K562 (cell line): ENCODE results near the gene CHAF1A. TPM values are rescaled to one million over a fixed set of nuclear protein-coding genes. Genes with fewer than 3 reads are reported as not detected.

Source experiments
- EGR1 ChIP-seq: fragments of 450-650 bp; conservative IDR thresholded peaks from 2 replicates; pipeline ENCODE4 v1.6.1; 2017; ENCODE audit warnings: mild to moderate bottlenecking
- ELF4 ChIP-seq: fragments of 450-650 bp; formaldehyde crosslinking; IDR thresholded peaks from 2 replicates; pipeline ENCODE4 v1.4.0; 2022; ENCODE audit warnings: missing genetic modification characterization
- EP400 ChIP-seq: fragments of 450-650 bp; IDR thresholded peaks from 2 replicates; pipeline ENCODE4 v1.6.1; 2017; ENCODE audit warnings: antibody characterized with exemption, mild to moderate bottlenecking, moderate library complexity
- KDM1A ChIP-seq, 2 experiments: fragments of 450-650 bp; IDR thresholded peaks; 2 replicates each; pipeline ENCODE4 v1.6.1; 2016; ENCODE audit warnings: mild to moderate bottlenecking in 2 of 2
- MNT ChIP-seq, 2 experiments: fragments of 450-650 bp; conservative IDR thresholded peaks; 2 replicates each; pipeline ENCODE4 v1.6.1; 2017; ENCODE audit warnings: mild to moderate bottlenecking in 2 of 2, moderate library complexity in 2 of 2
- MTF1 ChIP-seq: fragments of 250-450 bp; sonication (Bioruptor Pico); IDR thresholded peaks from 2 replicates; pipeline ENCODE4 v1.9.0; 2021; ENCODE audit warnings: moderate library complexity, mild to moderate bottlenecking, inconsistent platforms, borderline replicate concordance
- MYBL2 ChIP-seq, 2 experiments: fragments of 450-650 bp in 1 of 2; sonication (generic) in 1 of 2; formaldehyde crosslinking in 1 of 2; IDR thresholded peaks; 2 replicates each; pipeline versions ENCODE4 v1.6.1 to v1.8.1; 2017 to 2022; ENCODE audit warnings: borderline replicate concordance in 1 of 2, inconsistent platforms in 1 of 2, low read depth in 1 of 2, mild to moderate bottlenecking in 1 of 2, missing genetic modification reagents in 1 of 2, moderate library complexity in 1 of 2
- SAFB ChIP-seq: fragments of 200-400 bp; formaldehyde crosslinking; IDR thresholded peaks from 2 replicates; pipeline ENCODE4 v1.6.1; 2017; ENCODE audit warnings: low read depth, low read length, borderline replicate concordance
- TOE1 ChIP-seq, 2 experiments: fragments of 450-650 bp in 1 of 2; sonication (generic) in 1 of 2; formaldehyde crosslinking in 1 of 2; IDR thresholded peaks; 2 replicates each; pipeline versions ENCODE4 v1.7.1 to v1.8.0; 2016 to 2022; ENCODE audit warnings: borderline replicate concordance in 2 of 2, mild to moderate bottlenecking in 2 of 2, antibody characterized with exemption in 1 of 2, inconsistent platforms in 1 of 2, low read depth in 1 of 2, missing genetic modification reagents in 1 of 2, moderate library complexity in 1 of 2
- ZFP91 ChIP-seq: sonication (generic); formaldehyde crosslinking; IDR thresholded peaks from 2 replicates; pipeline ENCODE4 v1.8.0; 2022; ENCODE audit warnings: mild to moderate bottlenecking, missing genetic modification reagents
- ZFX ChIP-seq: sonication (generic); formaldehyde crosslinking; IDR thresholded peaks from 2 replicates; pipeline ENCODE4 v1.8.0; 2022; ENCODE audit warnings: mild to moderate bottlenecking, missing genetic modification reagents, moderate library complexity
- ZNF140 ChIP-seq: fragments of 250-450 bp; sonication (Bioruptor Pico); IDR thresholded peaks from 2 replicates; pipeline ENCODE4 v1.8.0; 2021; ENCODE audit warnings: moderate library complexity, mild to moderate bottlenecking, inconsistent platforms
- ZNF347 ChIP-seq: fragments of 450-650 bp; formaldehyde crosslinking; IDR thresholded peaks from 2 replicates; pipeline ENCODE4 v1.4.0; 2020; ENCODE audit warnings: low read depth, mild to moderate bottlenecking, moderate library complexity
- polyA plus RNA-seq, 8 experiments: library from polyadenylated mRNA; depleted of rRNA in 4 of 8; stranded (reverse) in 5 of 8; unstranded in 3 of 8; fragments of >200 nt; fragmentation: Nextera tagmentation in 2 of 8; fragmentation: Illumina TruSeq in 1 of 8; extraction: Ambion mirVana in 2 of 8; extraction: Trizol in 1 of 8; gene quantifications; 2 replicates each; pipeline versions ENCODE4 v1.2.1 to v1.2.3, GENCODE V29; 2011 to 2014; ENCODE audit warnings: inconsistent platforms in 1 of 8, missing spikeins in 1 of 8
- total RNA-seq, 7 experiments: library from RNA; depleted of rRNA in 6 of 7; stranded (reverse); fragments of >200 nt in 6 of 7; fragmentation: Illumina TruSeq in 2 of 7; extraction: Trizol in 2 of 7; gene quantifications; 2 replicates each; pipeline versions ENCODE4 v1.2.1 to v1.2.3, GENCODE V29; 2011 to 2021; ENCODE audit warnings: low replicate concordance in 1 of 7
- TF ChIP-seq, protein P1 (sequence below), 2 experiments: IDR thresholded peaks; 2 replicates each; pipeline ENCODE4 v1.6.1; 2011; ENCODE audit warnings: borderline replicate concordance in 1 of 2, control low read depth in 1 of 2, low read depth in 1 of 2, low read length in 1 of 2, mild to moderate bottlenecking in 1 of 2, mixed read lengths in 1 of 2, moderate library complexity in 1 of 2; ENCODE audit not compliant: insufficient read depth in 1 of 2, insufficient read length in 1 of 2, poor library complexity in 1 of 2, severe bottlenecking in 1 of 2; ENCODE audit errors: extremely low read depth in 1 of 2

The CHAF1A gene
- total and polyA plus RNA-seq, 9 of the 15 experiments (the other 6 are each of a cell fraction or from before 2014, with no cell fraction given): 1.6 to 86.9 (median 45.2) TPM

DNA sequence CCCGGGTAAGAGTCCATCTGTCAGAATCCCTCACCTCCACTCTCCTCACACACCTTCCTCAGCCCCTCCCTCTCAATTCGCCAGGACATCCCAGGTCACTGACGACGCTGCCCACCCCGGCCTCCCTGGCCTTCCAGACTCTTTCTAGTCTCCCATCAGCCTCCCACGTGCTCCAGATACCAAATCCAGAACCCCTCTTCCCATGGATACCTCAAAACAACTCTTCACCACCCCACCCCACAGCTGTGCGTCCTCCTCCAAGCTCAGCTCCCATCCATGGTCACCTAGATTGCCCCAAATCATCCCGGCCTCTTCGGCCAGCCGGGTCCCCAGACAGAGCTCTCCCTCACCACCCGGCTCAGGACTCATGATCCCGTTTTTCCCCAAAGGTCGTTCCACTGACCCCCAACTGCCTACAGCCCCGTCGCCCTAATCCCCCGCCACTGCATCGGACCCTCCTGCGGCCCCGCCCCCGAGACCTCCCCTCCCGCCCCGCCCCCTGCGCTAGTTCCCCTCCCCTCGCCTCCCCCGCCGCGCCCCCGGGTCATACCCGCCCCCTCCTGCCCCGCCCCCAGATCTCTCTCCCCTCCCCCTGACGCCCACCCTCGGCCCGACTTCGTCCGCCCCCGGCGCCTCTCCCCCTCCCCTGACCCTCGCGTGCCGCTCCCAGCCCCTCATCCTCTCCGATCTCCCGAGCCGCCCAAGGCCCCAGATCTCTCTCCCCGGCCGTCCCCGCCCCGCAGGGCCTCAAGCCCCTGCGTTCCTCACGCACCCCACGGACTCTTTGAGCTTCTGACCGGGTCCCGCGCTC, 54.6 kb downstream of the CHAF1A start (continued):
- TF ChIP-seq SAFB (no peak), ZNF140 (CRISPR knock-in tag) (no peak), ZFX (CRISPR knock-in tag) (peak; percentile 52), MTF1 (CRISPR knock-in tag) (no peak), MNT (conservative IDR thresholded peaks at IDR 0.05) (peak in 1 of 2 experiments; percentile 21; a peak in 1 of 4 replicates), ZFP91 (CRISPR knock-in tag) (no peak), EP400 (peak; percentile 14; the same call in 1 of the 2 replicates), ZNF347 (no peak), TOE1 (IDR thresholded peaks at IDR 0.05; ENCODE audit: borderline replicate concordance) (0 out of 2 replicates have a peak, but pooled peaks have one; percentile 36), TOE1 (CRISPR knock-in tag; IDR thresholded peaks at IDR 0.05; ENCODE audit: borderline replicate concordance, low read depth) (no peak), KDM1A (IDR thresholded peaks at IDR 0.05) (0 out of 4 replicates have a peak, but pooled peaks of 1 of the 2 experiments have one; percentile 37), EGR1 (peak; percentile 69), MYBL2 (IDR thresholded peaks at IDR 0.05; ENCODE audit: low read depth) (no peak), MYBL2 (CRISPR knock-in tag; IDR thresholded peaks at IDR 0.05; ENCODE audit: borderline replicate concordance) (no peak), ELF4 (CRISPR knock-in tag) (0 out of 2 replicates have a peak, but pooled peaks have one; percentile 11)
- TF ChIP-seq, protein P1, sequence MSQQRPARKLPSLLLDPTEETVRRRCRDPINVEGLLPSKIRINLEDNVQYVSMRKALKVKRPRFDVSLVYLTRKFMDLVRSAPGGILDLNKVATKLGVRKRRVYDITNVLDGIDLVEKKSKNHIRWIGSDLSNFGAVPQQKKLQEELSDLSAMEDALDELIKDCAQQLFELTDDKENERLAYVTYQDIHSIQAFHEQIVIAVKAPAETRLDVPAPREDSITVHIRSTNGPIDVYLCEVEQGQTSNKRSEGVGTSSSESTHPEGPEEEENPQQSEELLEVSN (IDR thresholded peaks at IDR 0.05; ENCODE audit: borderline replicate concordance in 1 of 2, extremely low read depth in 1 of 2, insufficient read depth in 1 of 2, insufficient read length in 1 of 2, low read depth in 1 of 2, low read length in 1 of 2, poor library complexity in 1 of 2, severe bottlenecking in 1 of 2): peak in 1 of 2 experiments; percentile 6
